Activated CD8-positive, alpha-beta memory T cell treated with anti-CD3 and anti-CD28 coated beads for 4 hours (primary cell): ENCODE results near the gene CTIF.

ENCODE experiments used
- DNase-seq, 2 donors: peaks; one replicate each; pipeline ENCODE4 v3.0.0-alpha.2; 2020; ENCODE audit warnings: low read depth in 2 of 2

CTIF gene

GRCh38 chr18:48817021-48817461, 278.2 kb downstream of the CTIF start:
- no peak for DNase-seq

DNA sequence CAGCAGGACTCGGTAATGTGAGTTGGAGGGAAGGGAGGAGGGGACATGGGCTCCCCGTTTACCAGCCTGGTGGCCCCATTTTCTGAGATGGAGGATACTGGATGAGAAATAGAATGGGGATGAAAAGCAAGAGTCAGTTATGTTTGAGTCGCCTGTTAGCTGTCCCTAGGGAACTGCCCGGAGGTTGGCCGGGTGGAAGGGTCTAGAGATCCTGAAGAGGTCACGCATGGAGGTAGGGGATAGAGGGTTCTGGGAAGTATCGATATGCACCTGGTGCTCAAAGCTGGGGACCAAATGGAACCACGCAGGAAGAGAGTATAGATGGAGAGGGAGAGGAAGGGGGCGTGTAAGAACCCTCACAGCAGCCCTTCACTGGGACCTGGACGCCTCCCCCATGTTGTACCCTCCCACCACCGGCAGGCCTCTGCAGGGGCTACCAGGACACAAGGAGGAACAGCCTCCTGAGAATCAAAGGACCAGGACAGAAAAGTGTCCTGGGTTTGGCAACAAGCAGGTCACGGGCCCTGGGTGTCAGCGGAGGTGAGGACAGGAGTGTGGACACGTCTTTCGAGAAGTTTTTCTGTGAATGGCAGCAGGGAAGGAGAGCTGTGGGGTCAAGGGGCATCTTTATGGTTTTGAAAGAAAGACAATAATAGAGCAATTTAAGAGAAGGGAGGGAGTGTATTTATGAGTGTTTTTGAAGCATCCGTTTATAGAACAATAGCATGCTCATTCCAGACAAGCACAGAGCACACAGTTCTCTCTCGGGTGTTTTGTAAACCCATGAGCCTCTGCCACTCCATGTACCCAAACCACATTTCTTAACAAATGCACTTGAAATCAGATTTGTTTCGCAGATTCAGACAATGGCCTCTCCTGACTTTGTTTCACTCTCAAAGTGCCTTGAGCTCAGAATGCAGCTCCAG, 279.8 kb downstream of the CTIF start:
- no peak for DNase-seq

DNA sequence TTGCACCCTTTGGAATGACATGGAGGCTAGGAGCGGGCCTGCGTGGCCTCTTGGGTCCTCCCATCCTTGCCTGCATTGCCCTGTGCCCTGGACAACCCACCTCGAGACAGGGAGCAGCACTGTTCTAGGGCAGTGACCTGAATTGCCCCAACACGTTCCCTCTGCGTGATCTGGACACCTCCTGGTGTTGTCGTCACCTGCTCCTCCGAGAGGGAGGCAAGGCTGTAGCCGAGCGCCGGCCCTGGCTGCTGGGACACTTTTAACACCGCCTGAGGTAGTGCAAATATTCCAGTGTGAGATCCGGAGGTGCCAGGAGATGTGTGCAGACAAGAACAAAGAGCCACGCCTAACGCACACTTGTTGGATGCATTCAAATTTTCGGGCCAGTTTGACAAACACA, 280.4 kb downstream of the CTIF start:
- DNase-seq = no peak

DNA sequence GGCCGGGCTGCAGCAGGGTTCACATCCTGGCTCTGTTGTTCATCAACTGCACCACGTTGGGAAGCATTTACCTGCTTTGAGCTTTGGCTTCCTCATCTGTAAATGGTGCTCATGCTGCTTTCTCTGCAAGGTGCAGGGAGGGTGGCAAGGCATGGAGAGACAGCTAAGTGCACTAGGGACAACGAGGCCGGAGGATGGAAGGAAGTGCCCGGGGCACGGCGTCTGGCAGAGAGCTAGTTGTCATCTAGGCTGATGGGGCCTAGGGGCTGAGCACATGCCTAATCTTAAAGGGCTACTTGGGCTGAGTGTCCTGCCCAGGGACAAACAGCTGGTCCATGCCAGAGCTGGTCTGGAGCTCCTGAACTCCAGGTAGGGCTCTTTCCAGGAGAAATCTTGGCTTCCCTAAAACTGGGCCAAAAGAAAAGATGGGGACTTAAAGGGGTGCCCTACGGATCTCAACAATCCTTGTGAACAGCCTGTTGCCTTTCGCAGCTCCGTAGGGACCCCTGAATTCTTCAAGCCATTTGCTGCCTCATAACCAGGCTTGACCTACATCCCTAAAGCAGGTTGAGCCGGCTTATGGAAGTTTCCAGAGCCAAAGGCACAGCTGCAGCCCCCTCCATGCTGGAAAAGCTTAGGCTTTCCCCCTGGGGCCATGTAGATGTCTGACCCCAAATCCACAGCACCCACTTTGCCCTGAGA, 281.1 kb downstream of the CTIF start:
- no peak for DNase-seq

DNA sequence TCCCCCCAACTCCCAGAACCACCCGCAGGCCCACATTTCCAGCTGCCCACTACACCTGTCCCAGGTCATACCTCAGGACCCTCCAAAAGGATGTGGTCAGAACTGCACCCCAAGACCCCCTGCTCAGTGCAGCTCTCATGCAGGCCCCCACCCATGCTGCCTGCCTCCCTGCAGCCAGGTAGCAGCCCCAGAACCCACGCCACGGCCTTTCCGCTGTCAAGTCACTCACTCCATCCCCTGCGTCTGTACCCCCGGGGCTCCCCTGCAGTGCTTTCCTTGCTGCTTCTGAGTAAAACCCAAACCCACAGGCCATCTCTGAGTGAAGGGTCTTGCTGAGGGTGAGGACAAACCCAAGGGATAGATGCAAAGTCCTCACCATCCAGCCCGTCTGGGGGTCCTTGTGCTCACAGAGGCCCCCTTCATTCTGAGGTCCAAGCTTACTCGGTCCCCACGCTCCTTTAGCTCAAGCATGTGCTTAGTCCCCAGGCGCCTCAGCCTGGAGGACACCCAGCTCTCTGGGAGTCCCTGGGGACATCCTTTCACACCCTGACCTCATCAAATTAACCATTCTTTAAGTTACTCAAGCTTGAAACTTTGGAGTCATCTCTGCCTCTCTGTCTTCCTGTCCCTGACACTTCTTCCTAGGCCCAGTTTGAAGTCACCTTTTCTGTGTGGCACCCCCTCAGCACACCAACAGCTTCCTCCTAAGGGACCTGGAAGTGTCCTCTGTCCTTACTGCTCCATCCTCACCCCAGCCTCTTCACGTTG, 281.8 kb downstream of the CTIF start:
- no peak for DNase-seq

DNA sequence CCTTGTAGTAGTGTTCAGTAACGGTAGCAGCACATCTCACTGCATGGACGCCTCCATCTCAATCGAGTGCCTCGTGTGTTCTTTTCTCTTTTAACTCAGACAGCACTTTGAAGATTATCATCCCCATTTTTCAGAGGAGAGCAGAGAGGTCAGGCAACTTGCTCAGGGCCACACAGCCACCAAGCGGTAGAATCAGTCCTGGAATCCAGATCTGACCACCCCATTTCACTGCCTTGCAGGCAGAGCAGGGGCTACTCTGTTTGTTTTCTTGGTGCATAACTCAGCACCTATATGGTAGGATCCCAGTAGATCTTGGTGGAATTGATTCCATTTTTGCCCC, 282.4 kb downstream of the CTIF start:
- no peak for DNase-seq

- no peak for DNase-seq
Observed at GRCh38 chr18:48821845-48822244, 283.0 kb downstream of the CTIF start.

- no peak for DNase-seq
Observed at GRCh38 chr18:48824231-48824970, 285.6 kb downstream of the CTIF start.

DNA sequence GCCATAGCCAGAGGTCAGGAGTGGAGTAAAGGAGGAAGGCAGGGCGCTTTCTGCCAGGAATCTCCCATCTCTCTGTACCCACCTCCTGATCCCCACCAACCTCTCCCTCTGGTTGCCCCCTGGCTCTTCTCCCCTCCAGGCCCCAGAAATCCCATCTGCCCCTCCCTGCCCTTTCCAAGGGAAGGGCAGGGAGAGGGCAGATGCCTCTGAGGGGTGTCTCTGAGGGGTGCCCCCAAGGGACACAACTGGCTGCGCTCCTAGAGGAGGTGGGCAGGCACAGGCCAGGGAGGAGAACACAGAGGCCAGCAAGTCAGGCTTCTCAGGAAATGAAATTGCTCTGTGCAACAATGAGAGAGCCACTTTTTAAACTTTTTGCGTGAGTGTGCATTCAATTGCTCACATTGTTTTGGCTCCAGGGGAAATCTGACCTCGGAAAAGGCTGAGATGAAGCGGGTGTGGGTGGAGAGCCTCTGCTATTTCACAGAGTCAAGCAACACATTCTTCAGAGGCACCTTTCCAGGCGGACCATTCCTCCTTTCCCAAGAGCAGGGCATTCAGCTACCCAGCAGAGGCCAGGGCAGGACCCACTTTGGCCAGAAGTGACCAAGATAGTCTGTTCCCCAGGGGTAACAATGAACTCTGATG, 286.4 kb downstream of the CTIF start:
- DNase-seq = no peak

DNA sequence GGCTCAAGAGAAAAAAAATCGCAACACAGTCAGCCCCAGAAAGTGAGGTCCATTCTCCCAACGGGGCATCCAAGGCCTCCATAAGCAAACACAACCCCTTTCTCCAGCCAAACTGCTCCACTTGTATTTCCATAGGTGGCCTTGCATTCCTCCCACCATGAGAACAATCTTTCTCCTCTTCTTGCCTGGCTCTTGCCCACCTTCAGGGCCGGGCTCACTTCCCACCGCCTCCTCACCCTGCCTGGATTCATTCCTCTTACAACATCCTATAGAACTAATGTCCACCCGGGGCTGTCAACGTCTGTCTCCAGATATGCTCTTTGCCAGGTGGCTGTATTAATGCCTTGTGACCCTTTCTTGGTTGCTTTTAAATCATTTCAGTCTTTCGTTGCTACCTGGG, 287.4 kb downstream of the CTIF start:
- DNase-seq = no peak

GRCh38 chr18:48826806-48827205, 288.0 kb downstream of the CTIF start:
- DNase-seq = no peak

GRCh38 chr18:48827291-48828193, 288.7 kb downstream of the CTIF start:
- DNase-seq = no peak

DNA sequence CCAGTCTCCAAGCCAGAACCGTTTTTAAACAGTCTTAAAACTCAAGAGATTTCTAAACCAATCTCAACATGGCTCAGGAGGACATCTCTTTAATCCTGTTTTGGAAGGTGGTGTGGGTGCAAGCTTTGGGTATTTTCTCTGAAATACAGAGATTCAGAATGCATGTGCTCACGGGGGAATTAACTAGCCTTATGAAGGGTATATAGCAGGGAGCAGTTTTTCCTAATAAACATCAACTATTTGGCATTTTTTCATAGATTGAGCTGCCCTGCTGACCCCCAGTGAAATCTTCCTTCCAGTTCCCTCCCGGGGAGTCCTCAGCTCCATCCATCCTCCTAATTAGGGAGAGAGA, 289.3 kb downstream of the CTIF start:
- DNase-seq = no peak

GRCh38 chr18:48828691-48829442, 290.0 kb downstream of the CTIF start:
- no peak for DNase-seq

- no peak for DNase-seq
Observed at GRCh38 chr18:48829443-48830149, 290.8 kb downstream of the CTIF start.

- DNase-seq = no peak
Observed at GRCh38 chr18:48831113-48831759, 292.4 kb downstream of the CTIF start.

DNA sequence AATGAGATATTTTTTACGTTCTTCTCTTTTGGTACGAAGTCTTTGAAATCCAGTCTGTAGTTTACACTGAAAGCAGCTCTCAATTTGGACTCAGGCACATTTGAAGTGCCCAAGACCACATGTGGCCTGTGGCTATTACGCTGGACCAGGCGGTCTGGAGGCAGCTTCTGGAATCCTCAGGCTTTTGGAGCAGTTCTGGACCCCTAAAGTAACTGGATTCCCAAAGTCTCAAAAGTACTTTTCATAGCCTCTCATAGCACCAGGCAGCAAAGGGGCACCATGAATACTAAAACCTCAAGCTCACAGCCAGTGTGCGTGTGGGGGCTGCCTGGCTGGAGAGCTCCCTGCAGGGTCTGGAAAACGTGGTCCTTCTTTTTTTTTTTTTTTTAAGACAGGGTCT, 293.0 kb downstream of the CTIF start:
- no peak for DNase-seq

- DNase-seq = no peak
Observed at GRCh38 chr18:48832938-48833700, 294.3 kb downstream of the CTIF start.
